ENCODE data around the gene NRK.
"Not testable (repeated sequence)": the region's sequence is repeated elsewhere in the genome, so short reads cannot be mapped to it uniquely, and the experiment has no call there.

The NRK gene

DNA sequence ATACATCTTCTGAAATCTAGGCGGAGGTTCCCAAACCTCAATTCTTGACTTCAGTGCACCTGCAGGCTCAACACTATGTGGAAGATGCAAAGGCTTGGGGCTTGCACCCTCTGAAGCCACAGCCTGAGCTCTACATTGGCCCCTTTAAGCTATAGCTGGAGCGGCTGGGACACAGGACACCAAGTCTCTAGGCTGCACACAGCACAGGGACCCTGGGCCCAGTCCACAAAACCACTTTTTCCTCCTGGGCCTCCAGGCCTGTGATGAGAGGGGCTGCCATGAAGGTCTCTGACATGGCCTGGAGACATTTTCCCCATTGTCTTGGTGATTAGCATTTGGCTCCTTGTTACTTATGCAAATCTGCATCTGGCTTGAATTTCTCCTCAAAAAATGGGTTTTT lies 27.8 kb downstream of the NRK start:
- not testable (repeated sequence) for H3K4me3 Mint-ChIP-seq; DNase-seq (ENCODE audit: low spot score in 2 of 2); H3K27ac Mint-ChIP-seq; H3K36me3 Mint-ChIP-seq; H3K4me1 Mint-ChIP-seq; ATAC-seq; H3K9me3 Mint-ChIP-seq

DNA sequence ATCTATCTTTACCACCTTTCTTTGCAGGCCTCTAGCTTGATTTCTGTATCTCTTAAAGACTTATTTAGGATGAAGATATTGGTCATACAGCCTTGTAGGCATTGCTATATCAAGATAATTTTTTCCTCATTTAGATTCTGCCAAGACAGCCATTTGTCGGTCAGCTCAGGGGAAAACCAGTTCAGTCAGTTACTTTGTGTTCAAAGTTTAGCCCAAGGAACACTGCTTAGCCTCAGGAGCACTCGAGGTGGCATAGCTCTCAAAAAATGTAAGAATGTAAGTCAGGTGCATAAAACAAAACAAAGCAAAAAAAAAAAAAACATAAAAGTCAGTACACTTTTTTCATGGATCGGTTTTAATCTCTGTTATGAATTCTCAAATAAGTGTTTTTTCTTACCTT lies 43.4 kb downstream of the NRK start:
- Mint-ChIP-seq H3K4me1 (no peaks in the 10 kb centered on the region), H3K4me3 (no peak overlapping the region), H3K27ac (no peak overlapping the region), H3K36me3 (no peaks in the 10 kb centered on the region), H3K9me3 (peaks cover 3% of the 10 kb centered on the region)
- DNase-seq (ENCODE audit: low spot score in 2 of 2): no peak
- no peak for ATAC-seq

GRCh38 chrX:105869701-105870100 lies 47.4 kb downstream of the NRK start:
- DNase-seq (ENCODE audit: low spot score in 2 of 2) (no peak), ATAC-seq (no peak)
- H3K9me3 Mint-ChIP-seq: peaks cover 6% of the 10 kb centered on the region
- no peak overlapping the region for H3K27ac Mint-ChIP-seq
- H3K4me3 Mint-ChIP-seq: no peak overlapping the region
- H3K36me3 Mint-ChIP-seq: no peaks in the 10 kb centered on the region
- no peaks in the 10 kb centered on the region for H3K4me1 Mint-ChIP-seq

DNA sequence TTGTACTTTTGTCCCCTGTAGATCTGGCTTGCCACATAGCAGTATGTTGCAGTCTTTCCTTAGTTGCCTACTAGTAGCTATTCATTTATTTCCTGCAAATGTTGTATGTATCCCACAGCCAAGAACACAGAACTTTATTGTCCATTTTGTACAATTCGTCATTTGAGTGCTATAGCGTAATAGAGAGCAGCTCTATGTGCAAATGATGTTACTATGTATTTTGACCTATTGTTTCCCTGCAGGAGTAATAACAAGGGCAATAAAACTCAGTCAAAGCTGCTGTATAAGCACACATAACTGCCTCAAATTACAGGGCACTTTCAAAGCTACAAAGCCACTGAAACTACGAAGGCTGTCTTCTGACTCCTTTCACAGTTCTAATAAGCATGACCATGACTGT lies 48.1 kb downstream of the NRK start:
- no peak for ATAC-seq
- peaks cover 8% of the 10 kb centered on the region for H3K9me3 Mint-ChIP-seq

GRCh38 chrX:105872941-105873340 lies 50.6 kb downstream of the NRK start:
- Mint-ChIP-seq H3K4me3 (no peak overlapping the region), H3K4me1 (no peaks in the 10 kb centered on the region), H3K36me3 (no peaks in the 10 kb centered on the region), H3K9me3 (peaks cover 8% of the 10 kb centered on the region), H3K27ac (no peak overlapping the region)
- ATAC-seq (no peak), DNase-seq (ENCODE audit: low spot score in 2 of 2) (no peak)

More for the DNA sequence above, 48.1 kb downstream of the NRK start:
- no peaks in the 10 kb centered on the region for H3K4me1 Mint-ChIP-seq
- DNase-seq (ENCODE audit: low spot score in 2 of 2): no peak
- H3K27ac Mint-ChIP-seq: no peak overlapping the region
- no peaks in the 10 kb centered on the region for H3K36me3 Mint-ChIP-seq
- H3K4me3 Mint-ChIP-seq: no peak overlapping the region

- Mint-ChIP-seq H3K9me3 (peaks cover 8% of the 10 kb centered on the region), H3K27ac (no peak overlapping the region)
Measured at GRCh38 chrX:105874790-105875189, 52.5 kb downstream of the NRK start.

GRCh38 chrX:105876658-105877057 lies 54.3 kb downstream of the NRK start:
- no peak for DNase-seq (ENCODE audit: low spot score in 2 of 2)
- no peak overlapping the region for H3K4me3 Mint-ChIP-seq
- ATAC-seq: no peak
- no peaks in the 10 kb centered on the region for H3K36me3 Mint-ChIP-seq
- peaks cover 8% of the 10 kb centered on the region for H3K9me3 Mint-ChIP-seq
- H3K4me1 Mint-ChIP-seq: no peaks in the 10 kb centered on the region
- H3K27ac Mint-ChIP-seq: no peak overlapping the region

More at GRCh38 chrX:105874790-105875189, 52.5 kb downstream of the NRK start:
- no peaks in the 10 kb centered on the region for H3K36me3 Mint-ChIP-seq
- no peak overlapping the region for H3K4me3 Mint-ChIP-seq
- no peak for DNase-seq (ENCODE audit: low spot score in 2 of 2)
- no peak for ATAC-seq
- H3K4me1 Mint-ChIP-seq: no peaks in the 10 kb centered on the region

- H3K4me1 Mint-ChIP-seq: no peaks in the 10 kb centered on the region
- no peak for DNase-seq (ENCODE audit: low spot score in 2 of 2)
- no peak for ATAC-seq
- H3K9me3 Mint-ChIP-seq: peaks cover 3% of the 10 kb centered on the region
- no peak overlapping the region for H3K4me3 Mint-ChIP-seq
- H3K36me3 Mint-ChIP-seq: no peaks in the 10 kb centered on the region
- no peak overlapping the region for H3K27ac Mint-ChIP-seq
Measured at GRCh38 chrX:105880491-105880890, 58.2 kb downstream of the NRK start.

DNA sequence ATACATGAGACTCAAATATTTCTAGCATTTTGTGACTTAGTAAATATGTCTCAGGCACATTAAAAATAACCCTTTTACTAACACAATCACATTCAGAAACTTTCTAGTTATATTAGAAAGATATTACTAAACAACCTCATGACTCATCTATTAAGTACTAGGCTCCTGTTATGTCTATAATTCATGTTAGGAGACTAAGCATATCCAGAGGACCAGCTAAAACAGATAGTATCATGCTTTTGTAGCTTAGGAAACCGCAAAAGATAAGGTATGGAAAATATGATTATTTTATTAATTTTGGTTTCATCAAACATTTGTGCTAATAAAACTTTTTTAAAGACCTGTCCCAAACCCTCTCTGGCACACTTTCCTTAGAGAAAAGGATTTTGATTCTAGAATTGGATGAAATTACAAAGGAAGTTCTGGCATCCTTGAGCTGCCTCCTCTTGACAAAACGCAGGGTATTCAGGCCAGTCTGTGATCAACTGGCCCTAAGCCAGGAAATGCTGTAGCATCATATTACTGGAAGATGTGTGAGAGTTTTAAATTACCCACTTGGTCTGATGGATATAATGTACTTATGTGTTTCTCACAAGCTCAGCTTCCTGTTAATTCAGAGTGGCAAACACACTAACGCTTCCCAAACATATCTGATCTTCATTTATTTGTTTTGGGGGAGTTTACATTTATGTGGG lies 60.4 kb downstream of the NRK start:
- no peak for DNase-seq (ENCODE audit: low spot score in 2 of 2)
- H3K4me3 Mint-ChIP-seq: no peak overlapping the region
- peaks cover 3% of the 10 kb centered on the region for H3K9me3 Mint-ChIP-seq
- no peaks in the 10 kb centered on the region for H3K36me3 Mint-ChIP-seq
- no peaks in the 10 kb centered on the region for H3K4me1 Mint-ChIP-seq
- no peak for ATAC-seq
- H3K27ac Mint-ChIP-seq: no peak overlapping the region

DNA sequence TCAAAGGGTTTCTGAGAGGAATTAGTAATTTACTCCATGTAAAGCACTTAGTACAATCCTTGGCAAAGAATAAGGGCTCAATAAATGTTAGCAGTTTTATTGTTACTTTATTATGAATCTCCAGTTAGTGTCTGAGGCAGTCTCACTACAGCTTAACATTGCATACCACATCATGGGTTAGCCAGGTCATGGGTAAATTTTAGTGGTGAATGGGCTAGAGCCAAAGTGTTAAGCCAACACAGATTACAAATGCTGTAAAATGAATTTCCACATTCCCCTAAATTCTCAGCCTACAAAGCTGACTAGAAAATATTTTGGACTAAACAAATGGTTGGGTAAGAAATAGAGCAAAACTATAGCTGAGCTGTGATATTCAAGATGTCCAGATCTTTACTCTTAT lies 72.4 kb downstream of the NRK start:
- ATAC-seq (no peak), DNase-seq (ENCODE audit: low spot score in 2 of 2) (no peak)
- no peaks in the 10 kb centered on the region for H3K4me1 Mint-ChIP-seq
- H3K9me3 Mint-ChIP-seq: no peaks in the 10 kb centered on the region
- H3K4me3 Mint-ChIP-seq: no peak overlapping the region
- H3K36me3 Mint-ChIP-seq: no peaks in the 10 kb centered on the region
- no peak overlapping the region for H3K27ac Mint-ChIP-seq

DNA sequence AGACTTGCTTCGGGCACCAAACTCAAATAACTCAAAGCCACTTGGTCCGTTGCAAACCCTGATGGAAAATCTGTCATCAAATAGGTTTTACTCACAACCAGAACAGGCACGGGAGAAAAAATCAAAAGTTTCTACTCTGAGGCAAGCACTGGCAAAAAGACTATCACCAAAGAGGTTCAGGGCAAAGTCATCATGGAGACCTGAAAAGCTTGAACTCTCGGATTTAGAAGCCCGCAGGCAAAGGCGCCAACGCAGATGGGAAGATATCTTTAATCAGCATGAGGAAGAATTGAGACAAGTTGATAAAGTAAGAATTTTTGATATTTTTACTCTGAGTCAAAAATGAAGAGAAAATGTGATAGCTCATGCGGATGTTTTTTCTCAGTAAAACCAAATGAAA lies 87.2 kb downstream of the NRK start:
- Mint-ChIP-seq H3K4me1 (no peaks in the 10 kb centered on the region), H3K9me3 (peaks cover 3% of the 10 kb centered on the region)
- ATAC-seq: no peak

DNA sequence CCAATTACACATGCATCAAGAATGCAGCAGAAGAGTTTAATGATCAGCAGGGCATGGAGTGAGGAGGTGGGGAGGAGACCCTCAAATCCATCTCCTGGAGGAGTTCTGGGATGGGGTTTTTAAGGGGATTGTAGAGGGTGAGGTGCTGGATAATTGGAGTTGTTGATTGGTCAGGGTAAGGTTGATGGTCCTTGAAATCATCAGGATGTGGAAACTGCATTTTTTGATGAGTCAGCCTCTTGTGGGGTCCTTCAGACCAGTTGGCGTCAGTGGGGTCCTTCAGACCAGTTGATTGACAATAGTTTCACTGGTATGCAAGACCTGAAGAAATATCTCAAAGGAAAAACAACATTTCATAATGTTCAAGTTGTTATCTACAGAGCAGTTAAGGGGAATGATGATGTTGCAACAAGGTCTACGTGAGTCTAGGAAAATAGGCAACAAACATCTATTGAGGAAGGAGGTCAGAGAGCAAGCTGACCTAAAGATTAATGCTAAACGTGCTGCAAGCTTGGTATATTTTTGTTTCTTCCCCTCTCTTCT lies 88.3 kb downstream of the NRK start:
- no peaks in the 10 kb centered on the region for H3K36me3 Mint-ChIP-seq
- DNase-seq (ENCODE audit: low spot score in 2 of 2): no peak
- no peak for ATAC-seq
- H3K4me1 Mint-ChIP-seq: no peaks in the 10 kb centered on the region
- peaks cover 3% of the 10 kb centered on the region for H3K9me3 Mint-ChIP-seq
- H3K4me3 Mint-ChIP-seq: no peak overlapping the region
- no peak overlapping the region for H3K27ac Mint-ChIP-seq

More for the DNA sequence above, 87.2 kb downstream of the NRK start:
- no peak overlapping the region for H3K27ac Mint-ChIP-seq
- H3K4me3 Mint-ChIP-seq: no peak overlapping the region
- DNase-seq (ENCODE audit: low spot score in 2 of 2): no peak
- H3K36me3 Mint-ChIP-seq: no peaks in the 10 kb centered on the region

DNA sequence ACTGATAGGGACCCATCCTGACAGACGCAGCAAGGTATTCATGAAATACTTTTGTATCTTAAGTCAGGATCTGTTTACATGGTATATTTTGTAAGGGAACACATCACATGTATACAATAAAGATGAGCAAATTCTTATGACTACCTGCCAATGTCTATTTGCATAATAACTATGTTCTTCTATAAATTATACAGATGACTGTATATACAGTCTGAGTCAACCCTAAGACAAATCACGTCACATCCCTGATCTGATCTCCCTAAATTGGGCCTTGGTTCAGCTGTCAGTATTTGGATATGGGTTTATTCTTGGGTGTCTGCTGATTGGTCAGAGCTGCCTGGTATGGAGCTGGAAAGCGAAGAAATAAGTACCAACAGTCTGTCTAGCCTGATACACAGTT lies 122.9 kb downstream of the NRK start:
- DNase-seq (ENCODE audit: low spot score in 2 of 2) (no peak), ATAC-seq (no peak)
- Mint-ChIP-seq H3K27ac (no peak overlapping the region), H3K4me1 (no peaks in the 10 kb centered on the region), H3K4me3 (no peak overlapping the region), H3K36me3 (no peaks in the 10 kb centered on the region), H3K9me3 (no peaks in the 10 kb centered on the region)

GRCh38 chrX:105969487-105969886 lies 147.1 kb downstream of the NRK start:
- Mint-ChIP-seq H3K4me1 (no peaks in the 10 kb centered on the region), H3K9me3 (peaks cover 6% of the 10 kb centered on the region), H3K4me3 (no peak overlapping the region), H3K27ac (no peak overlapping the region), H3K36me3 (no peaks in the 10 kb centered on the region)
- no peak for DNase-seq (ENCODE audit: low spot score in 2 of 2)
- ATAC-seq: no peak

DNA sequence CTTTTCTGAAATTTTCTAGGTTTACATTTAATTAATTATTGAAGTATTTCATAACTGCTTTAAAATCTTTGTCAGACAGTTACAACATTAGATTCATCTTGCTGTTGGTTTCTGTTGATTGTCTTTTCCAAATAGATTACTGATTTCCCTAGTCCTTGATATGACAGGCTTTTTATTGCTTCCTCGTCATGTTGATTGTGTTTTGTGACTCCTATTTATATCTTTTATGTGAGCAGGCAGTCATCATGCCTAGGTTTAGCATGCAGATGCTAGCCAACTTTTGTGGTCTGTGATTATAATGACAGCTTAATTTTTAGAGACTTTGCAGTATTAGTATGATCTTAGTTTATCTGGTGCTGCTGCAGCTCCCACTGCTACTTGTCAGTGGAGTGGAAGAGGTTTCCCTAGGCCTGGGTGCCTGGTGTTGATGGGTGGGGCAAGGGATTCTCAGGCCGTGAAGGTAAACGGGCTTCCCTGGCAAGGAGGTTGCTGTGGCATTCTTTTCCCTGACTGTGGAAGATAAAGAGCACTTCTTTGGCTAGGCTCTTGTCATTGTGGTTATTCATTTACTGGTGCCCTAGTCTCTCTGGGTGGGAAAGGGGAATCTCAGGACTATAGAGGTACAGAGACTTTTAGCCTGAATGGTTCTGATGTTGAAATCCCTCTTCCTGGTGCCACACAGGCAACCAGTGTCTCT lies 150.5 kb downstream of the NRK start:
- Mint-ChIP-seq H3K4me3 (no peak overlapping the region), H3K9me3 (peaks cover 10% of the 10 kb centered on the region), H3K27ac (no peak overlapping the region)

GRCh38 chrX:105973387-105973739 lies 151.0 kb downstream of the NRK start:
- H3K9me3 Mint-ChIP-seq: peaks cover 10% of the 10 kb centered on the region
- no peak overlapping the region for H3K27ac Mint-ChIP-seq
- no peaks in the 10 kb centered on the region for H3K36me3 Mint-ChIP-seq
- no peak for ATAC-seq
- no peaks in the 10 kb centered on the region for H3K4me1 Mint-ChIP-seq
- H3K4me3 Mint-ChIP-seq: no peak overlapping the region
- no peak for DNase-seq (ENCODE audit: low spot score in 2 of 2)

More for the DNA sequence above, 150.5 kb downstream of the NRK start:
- ATAC-seq (no peak), DNase-seq (ENCODE audit: low spot score in 2 of 2) (no peak)
- H3K36me3 Mint-ChIP-seq: no peaks in the 10 kb centered on the region
- no peaks in the 10 kb centered on the region for H3K4me1 Mint-ChIP-seq

Data from stimulated activated effector memory CD8-positive, alpha-beta T cell treated with anti-CD3 and anti-CD28 coated beads, Interleukin-12 subunit alpha, Interleukin-12 subunit beta, amount 100 ng/mL, for 72 hours (primary cell).